RWPE2 (cell line): ENCODE data around the gene MRGPRG.

Experiments
- ATAC-seq: fragments of 200-7000 bp; cut with Tn5 transposase; 3 replicates; pipeline ENCODE4 v1.9.1; 2021; ENCODE audit warnings: low read depth
- DNase-seq: peaks from one replicate; pipeline ENCODE4 v3.0.0-alpha.2; 2020; ENCODE audit warnings: low spot score
- H3K27ac ChIP-seq: fragments of 450-650 bp; 2 replicates; pipeline ENCODE4 v1.5.1; 2017; ENCODE audit warnings: mild to moderate bottlenecking; ENCODE audit not compliant: poor library complexity, severe bottlenecking
- H3K27me3 ChIP-seq: fragments of 250-450 bp; sonication (Bioruptor Pico); 2 replicates; pipeline ENCODE4 v1.5.1; 2021; ENCODE audit warnings: mild to moderate bottlenecking, moderate library complexity; ENCODE audit not compliant: insufficient read depth, poor library complexity, severe bottlenecking
- H3K36me3 ChIP-seq: fragments of 250-450 bp; sonication (Bioruptor Pico); 2 replicates; pipeline ENCODE4 v1.5.1; 2020; ENCODE audit warnings: low read depth, mild to moderate bottlenecking, moderate library complexity
- H3K4me1 ChIP-seq: fragments of 250-450 bp; sonication (Bioruptor Pico); 2 replicates; pipeline ENCODE4 v1.5.1; 2021; ENCODE audit warnings: mild to moderate bottlenecking, moderate library complexity; ENCODE audit not compliant: insufficient read depth, poor library complexity, severe bottlenecking
- H3K4me3 ChIP-seq: fragments of 250-450 bp; sonication (Bioruptor Pico); 2 replicates; pipeline ENCODE4 v1.5.1; 2021; ENCODE audit warnings: mild to moderate bottlenecking, moderate library complexity; ENCODE audit not compliant: severe bottlenecking
- H3K9me3 ChIP-seq: fragments of 250-450 bp; sonication (Bioruptor Pico); 2 replicates; pipeline ENCODE4 v1.5.1; 2021; ENCODE audit warnings: mild to moderate bottlenecking, moderate library complexity; ENCODE audit not compliant: severe bottlenecking
- CTCF ChIP-seq: fragments of 450-650 bp; IDR thresholded peaks from one replicate; pipeline ENCODE4 v1.5.1; 2017; ENCODE audit warnings: mild to moderate bottlenecking, moderate library complexity; ENCODE audit not compliant: poor library complexity, severe bottlenecking

Gene MRGPRG

DNA sequence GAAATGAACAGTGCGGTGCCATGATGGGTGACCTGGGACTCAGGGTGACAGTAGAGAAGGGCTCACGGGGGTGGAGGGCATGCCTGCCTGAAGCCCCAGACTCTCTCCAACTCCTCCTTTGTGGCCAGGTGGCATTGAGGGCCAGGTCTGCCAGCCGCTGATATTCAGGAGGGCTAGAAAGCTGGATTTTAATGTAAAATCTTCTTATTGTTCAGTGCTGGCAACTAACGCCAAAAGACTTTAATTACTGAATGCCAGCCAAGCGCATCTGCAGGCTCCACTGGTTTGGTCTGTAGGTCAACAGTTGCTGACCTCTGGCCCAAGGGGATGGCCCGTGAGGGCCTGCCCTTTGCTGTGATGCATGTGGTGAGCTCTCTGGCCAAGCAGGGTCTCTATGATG is 10.3 kb downstream of the MRGPRG start:
- Histone ChIP-seq H3K9me3 (peaks cover 4% of the 10 kb centered on the region), H3K36me3 (no peaks in the 10 kb centered on the region), H3K4me3 (no peak overlapping the region), H3K27me3 (peaks cover 17% of the 10 kb centered on the region), H3K27ac (no peak overlapping the region), H3K4me1 (no peaks in the 10 kb centered on the region)
- no peak for DNase-seq
- TF ChIP-seq CTCF = no peak
- ATAC-seq = no peak

DNA sequence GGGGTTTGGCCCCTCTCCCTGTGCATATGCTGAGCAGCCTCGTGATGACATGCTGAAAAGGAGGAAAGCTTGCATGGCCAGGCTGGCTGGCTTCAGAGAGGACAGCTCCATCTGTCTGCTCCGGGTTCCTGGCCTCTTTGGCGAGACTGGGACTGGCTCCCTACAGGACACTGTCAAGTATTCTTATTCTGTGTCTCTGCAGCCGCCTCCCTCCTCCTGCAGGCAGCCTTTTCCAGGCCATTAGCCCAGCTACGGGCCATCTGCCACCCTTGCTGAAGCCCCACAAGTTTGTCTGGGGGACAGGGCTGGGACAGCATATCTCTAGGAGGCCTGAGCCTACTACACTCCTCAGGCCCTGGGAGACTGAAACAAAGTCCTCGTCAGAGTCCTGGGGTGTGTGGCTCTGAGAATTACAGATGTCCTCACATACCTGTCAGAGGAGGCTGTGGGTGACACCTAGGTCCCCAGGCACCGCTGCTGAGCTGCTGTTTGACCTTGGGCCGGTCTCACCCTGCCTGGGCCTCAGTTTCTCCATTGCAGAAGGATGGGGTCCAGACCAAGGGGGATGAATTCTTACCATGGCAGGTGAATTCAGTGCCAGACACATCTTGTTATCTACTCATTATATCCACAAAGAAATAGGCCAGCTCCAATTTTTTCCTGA is 11.0 kb downstream of the MRGPRG start:
- Histone ChIP-seq H3K4me3 (no peak overlapping the region), H3K27me3 (peaks cover 20% of the 10 kb centered on the region), H3K27ac (no peak overlapping the region), H3K36me3 (no peaks in the 10 kb centered on the region), H3K4me1 (no peaks in the 10 kb centered on the region), H3K9me3 (peaks cover 4% of the 10 kb centered on the region)
- DNase-seq (no peak), ATAC-seq (no peak)
- no peak for TF ChIP-seq CTCF

DNA sequence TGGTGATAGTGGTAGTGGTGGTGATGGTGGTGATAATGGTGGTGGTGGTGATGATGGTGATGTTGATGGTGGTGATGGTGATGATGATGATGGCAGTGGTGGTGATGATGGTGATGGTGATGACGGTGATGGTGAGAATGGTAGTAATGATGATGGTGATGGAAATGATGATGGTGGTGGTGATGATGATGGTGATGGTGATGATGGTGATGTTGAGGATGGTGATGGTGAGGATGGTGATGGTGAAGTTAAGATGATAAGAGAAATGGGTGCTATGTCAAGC is 11.8 kb downstream of the MRGPRG start:
- H3K4me1 ChIP-seq = no peaks in the 10 kb centered on the region
- ATAC-seq (no peak), DNase-seq (no peak)
- H3K36me3 ChIP-seq = no peaks in the 10 kb centered on the region
- H3K4me3 ChIP-seq = no peak overlapping the region
- H3K27me3 ChIP-seq = peaks cover 28% of the 10 kb centered on the region
- no peak for TF ChIP-seq CTCF
- H3K27ac ChIP-seq = no peak overlapping the region
- H3K9me3 ChIP-seq = peaks cover 4% of the 10 kb centered on the region

- H3K9me3 ChIP-seq = peaks cover 3% of the 10 kb centered on the region
- no peak overlapping the region for H3K4me3 ChIP-seq
- no peak overlapping the region for H3K27ac ChIP-seq
- no peak for TF ChIP-seq CTCF
- peaks cover 34% of the 10 kb centered on the region for H3K27me3 ChIP-seq
- DNase-seq (no peak), ATAC-seq (no peak)
- no peaks in the 10 kb centered on the region for H3K36me3 ChIP-seq
- no peaks in the 10 kb centered on the region for H3K4me1 ChIP-seq
Observed at GRCh38 chr11:3206156-3206921, 12.3 kb downstream of the MRGPRG start.
